Tibial nerve (tissue), 4 donors: ENCODE measurements around the gene FBXL7.

Source experiments
- CTCF ChIP-seq, 5 experiments: fragments of 200-600 bp in 3 of 5; fragments of 450-650 bp in 2 of 5; sonication (generic) in 3 of 5; IDR thresholded peaks; one replicate each; pipeline ENCODE4 v1.5.1; 2016 to 2019; ENCODE audit warnings: antibody characterized with exemption in 5 of 5, mild to moderate bottlenecking in 3 of 5, moderate library complexity in 2 of 5
- EP300 ChIP-seq, 2 donors: sonication (generic); formaldehyde crosslinking; IDR thresholded peaks; one replicate each; pipeline ENCODE4 v1.6.1; 2017; ENCODE audit warnings: antibody characterized with exemption in 2 of 2, mild to moderate bottlenecking in 1 of 2

DNA sequence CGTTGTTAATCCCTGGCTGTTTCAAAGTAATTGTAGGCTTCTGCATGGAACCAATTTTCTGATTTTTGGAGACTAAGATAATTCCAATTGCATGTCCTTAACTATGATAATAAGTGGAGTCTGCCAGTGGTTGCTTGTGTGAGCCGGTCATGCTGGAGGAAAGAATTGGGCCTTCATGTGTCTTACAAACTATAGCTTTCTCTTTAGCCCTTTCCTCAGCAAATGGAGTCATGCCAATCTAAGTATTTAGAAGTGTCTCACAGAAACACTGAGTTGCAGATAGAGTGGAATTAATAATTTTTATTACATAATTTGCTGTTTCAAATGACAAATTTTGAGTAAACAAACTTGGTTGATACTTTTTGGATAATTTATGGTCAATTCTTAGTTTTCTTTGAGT, 200.4 kb downstream of the FBXL7 start:
- TF ChIP-seq CTCF (IDR thresholded peaks at IDR 0.05) (no peak), EP300 (IDR thresholded peaks at IDR 0.05) (no peak)
